Erythroblast (primary cell): ENCODE results near the gene STARD5.

Experiments used
- DNase-seq, 2 experiments: peaks; one replicate each; lab custom pipeline; 2025; lab: John Stamatoyannopoulos, UW
- GATA1 ChIP-seq: IDR thresholded peaks from 2 replicates; pipeline ENCODE4 v1.6.1; 2011; ENCODE audit warnings: low read depth, mild to moderate bottlenecking, control low read depth, low read length, moderate library complexity
- POLR2A ChIP-seq: IDR thresholded peaks from 2 replicates; pipeline ENCODE4 v1.6.1; 2011; ENCODE audit warnings: mild to moderate bottlenecking, low read length

STARD5 gene

DNA sequence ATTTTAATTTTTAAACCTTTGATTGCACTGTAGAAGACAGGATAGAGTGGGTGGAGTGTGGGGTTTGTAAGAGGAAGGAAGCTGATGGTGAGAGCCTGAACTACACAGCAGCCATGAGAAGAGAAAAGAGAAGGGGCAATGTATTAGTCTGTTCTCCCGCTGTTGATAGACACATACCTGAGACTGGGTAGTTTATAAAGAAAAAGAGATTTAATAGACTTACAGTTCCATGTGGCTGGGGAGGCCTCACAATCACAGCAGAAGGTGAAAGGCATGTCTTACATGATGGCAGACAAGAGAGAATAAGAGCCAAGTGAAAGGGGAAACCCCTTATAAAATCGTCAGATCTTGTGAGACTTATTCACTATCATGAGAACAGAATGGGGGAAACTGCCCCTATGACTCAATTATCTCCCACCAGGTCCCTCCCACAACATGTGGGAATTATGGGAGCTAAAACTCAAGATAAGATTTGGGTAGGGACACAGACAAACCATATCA is 37.3 kb downstream of the STARD5 start:
- TF ChIP-seq POLR2A = no peak
- no peak for TF ChIP-seq GATA1
- no peak for DNase-seq

DNA sequence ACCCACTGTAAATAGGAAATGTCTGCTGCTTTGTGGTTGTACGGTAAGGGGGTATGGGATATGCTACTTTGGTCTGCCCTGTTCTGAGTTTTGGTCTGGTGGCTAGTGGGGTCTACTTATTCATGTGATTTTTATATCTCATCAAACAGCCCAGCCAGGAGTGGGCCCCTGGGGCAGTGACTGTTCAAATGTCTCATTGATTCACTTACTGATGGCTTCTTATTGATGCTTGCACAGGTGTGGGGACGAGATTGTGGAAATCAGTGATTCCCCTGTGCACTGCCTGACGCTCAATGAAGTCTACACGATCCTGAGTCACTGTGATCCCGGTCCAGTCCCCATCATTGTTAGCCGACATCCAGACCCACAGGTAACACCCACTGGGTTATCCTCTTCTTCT is 38.5 kb downstream of the STARD5 start:
- DNase-seq = no peak
- TF ChIP-seq GATA1 = no peak
- no peak for TF ChIP-seq POLR2A

DNA sequence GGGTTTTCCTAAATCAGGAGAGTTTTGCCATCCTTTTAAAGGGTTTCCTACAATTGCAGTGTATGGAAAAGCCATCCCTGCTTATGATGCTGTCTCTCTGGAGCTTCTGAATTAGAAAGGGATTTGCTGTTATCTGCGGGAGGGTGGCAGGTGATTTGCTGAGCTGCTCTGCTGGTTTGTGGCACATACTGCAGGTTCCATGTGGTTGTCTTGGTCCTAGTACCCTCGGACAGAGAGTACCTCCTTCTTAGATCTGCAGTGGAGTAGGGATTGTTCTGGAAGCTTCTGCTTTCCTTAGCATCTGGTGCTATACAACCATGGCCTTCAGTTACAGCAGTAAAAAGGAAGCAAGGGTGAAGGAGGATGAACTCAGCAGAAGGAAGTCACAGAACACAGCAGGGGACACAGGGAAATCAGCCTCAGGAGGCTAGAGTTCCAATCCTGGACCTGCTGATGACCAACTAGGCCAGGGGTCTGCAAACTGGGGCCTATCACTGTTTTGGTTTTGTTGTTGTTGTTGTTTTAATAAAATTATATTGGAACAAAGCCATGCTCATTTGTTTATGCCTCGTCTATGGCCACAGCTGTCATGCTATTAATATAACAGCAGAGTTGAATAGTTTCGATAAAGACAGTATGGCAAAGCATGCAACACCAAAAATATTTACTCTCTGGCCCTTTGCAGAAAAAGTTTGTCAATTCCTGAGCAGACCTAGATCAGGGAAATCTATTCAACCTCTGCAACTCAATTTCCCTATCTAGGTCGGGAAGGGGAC is 39.5 kb downstream of the STARD5 start:
- no peak for TF ChIP-seq GATA1
- TF ChIP-seq POLR2A = no peak
- DNase-seq = no peak

DNA sequence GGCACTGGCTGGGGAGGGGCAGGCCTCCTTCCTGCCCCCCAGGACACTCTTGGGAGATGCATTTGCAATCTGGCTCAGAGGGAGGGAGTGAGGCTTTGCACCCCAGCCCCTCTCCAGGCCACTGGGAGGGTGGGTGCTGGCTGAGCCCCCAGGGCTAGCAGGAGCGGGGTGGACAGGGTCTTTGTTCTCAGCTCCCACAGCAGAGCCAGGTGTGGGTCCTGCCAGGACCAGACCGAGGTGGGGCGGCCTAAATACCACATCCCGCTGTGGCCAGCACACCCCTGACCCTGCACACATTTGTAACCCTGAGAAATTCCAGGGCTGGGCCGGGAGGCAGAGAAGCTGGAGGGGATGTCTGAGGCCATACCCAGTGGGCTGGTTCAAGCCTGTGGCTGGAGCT is 41.0 kb downstream of the STARD5 start:
- DNase-seq = no peak
- TF ChIP-seq GATA1 (no peak), POLR2A (no peak)

DNA sequence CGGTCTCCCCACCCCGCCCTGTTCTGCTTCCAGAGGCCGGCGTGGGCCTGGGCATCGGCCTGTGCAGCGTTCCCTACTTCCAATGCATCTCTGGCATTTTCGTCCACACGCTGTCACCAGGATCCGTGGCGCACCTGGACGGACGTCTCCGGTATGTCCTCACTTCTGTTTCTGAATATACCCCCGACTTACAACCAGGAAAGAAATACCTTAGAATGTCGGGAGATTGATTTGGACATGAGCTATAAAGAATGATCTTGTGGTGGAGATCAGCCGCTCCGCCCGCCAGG is 41.4 kb downstream of the STARD5 start:
- TF ChIP-seq POLR2A (no peak), GATA1 (no peak)
- DNase-seq = no peak

DNA sequence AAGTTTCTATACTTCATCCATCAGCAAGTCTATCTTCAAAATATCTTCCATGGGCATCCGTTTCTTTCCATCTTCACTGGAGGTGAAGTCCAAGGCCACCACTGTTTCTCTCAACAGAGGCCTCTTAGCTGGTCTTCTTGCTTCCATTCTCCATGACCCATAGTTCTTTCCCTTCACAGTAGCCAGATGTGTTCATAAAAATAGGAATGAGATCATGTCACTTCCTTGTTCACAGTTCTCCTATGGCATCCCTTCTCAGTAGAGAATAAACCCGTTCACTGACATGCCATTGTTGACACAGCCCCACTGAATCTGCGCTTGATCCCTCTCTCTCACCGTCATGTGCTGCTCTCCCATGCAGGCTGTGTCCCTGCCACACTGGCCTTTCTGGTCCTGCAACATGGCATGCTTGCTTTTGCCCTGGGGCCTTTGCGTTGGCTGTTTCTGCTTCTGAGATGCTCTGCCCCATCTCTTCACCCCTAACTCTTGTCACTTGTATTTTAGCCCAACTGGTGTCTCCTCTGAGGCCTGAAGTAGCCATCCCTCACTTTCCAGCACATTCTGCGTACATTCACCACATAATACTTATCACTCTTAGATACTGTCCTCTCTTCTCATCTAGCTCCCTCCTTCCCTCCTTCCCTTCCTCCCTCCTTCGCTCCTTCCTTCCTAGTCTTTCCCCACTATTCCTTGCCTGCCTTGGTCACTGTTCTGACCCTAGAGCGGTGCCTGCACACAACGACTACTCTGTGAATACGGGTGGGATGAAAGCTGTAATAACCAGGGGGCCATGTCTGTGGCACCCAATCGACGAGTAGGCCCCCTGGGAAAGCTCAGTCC is 42.0 kb downstream of the STARD5 start:
- no peak for DNase-seq
- TF ChIP-seq POLR2A (no peak), GATA1 (no peak)

DNA sequence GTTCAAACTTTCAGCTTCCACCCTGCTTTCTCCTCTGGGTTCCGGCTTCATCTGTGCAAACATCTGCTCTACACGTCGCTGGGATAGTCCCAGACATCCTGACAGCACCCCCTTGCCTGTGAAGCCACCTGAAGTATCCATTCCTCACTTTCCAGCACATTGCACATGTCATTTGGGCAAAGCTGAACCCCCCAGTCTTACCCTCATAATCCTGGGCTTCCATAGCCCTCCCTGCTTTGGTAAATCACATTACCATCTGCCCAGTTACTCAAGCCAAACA is 42.5 kb downstream of the STARD5 start:
- no peak for TF ChIP-seq GATA1
- TF ChIP-seq POLR2A = no peak
- no peak for DNase-seq

DNA sequence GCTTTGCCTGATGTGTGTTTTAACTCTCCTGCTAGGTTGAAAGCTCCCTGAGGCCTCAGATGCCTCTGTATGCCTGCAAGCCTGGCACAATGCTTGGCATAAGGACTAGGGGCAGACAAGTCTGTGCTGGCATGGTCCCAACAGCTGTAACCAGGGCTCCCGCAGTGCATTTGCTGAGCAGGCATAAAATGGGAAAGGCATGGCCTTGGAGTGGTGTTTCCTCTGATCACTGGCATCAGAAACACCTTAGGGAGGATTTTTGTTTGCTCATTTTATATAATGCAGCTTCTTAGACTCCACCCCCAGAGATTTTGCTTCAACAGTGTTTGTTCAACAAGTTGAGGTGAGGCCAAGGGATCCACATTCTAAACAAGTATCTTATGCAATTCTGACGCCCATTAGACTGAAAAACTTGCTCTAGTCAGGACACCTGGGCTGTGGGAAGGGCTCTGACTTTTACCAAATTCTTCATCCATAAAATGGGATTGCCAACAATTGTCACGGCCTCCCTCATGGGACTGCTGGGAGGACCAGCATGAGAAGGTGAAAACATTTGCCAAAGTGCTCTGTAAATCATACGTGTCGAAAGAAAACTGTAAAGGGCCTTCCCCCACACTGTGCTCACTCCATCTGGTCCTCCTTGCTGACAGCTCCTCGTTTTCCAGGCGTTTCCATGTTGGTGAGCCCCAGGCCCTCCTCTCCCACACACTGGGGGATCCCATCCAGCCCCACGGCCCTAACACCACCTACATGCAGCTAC is 43.1 kb downstream of the STARD5 start:
- no peak for DNase-seq
- TF ChIP-seq GATA1 = no peak
- no peak for TF ChIP-seq POLR2A

DNA sequence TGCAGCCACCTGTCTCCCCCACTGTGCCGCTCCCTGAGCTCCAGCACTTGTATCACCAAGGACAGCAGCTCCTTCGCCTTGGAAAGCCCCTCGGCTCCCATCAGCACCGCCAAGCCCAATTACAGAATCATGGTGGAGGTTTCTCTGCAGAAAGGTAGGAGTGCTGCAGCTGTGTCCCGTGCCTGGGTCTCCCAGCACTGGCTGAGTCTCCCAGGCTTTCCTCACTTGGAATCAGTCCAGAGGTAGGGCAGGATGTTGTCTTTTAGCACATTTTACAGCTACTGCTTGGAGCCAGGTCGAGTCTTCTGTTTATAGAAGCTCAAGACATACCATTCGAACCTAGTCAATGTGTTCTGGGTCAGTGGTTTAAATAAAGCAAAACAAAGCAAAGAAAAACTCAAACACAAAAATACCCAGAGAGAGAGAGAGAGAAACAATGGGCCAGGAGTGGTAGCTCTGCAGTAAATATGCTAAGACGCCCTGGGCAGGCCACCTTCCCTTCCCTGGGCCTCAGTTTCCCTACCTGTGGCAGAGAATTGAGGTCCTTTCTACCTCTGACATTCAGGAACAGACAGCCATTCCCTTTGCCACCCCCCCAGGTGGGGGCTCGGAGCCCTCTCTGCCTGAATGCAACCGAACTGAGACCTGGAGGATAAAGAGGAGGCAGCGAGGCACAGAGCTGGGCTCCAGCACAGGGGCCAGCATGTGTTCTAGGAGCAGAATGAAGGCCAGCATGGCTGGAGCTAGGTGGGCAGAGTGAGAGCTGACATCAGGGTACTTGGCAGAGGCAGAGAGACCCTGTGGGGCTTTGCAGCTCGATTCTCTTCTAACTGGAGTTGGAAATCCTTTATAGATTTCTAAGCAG is 44.1 kb downstream of the STARD5 start:
- no peak for DNase-seq
- TF ChIP-seq POLR2A (no peak), GATA1 (no peak)

DNA sequence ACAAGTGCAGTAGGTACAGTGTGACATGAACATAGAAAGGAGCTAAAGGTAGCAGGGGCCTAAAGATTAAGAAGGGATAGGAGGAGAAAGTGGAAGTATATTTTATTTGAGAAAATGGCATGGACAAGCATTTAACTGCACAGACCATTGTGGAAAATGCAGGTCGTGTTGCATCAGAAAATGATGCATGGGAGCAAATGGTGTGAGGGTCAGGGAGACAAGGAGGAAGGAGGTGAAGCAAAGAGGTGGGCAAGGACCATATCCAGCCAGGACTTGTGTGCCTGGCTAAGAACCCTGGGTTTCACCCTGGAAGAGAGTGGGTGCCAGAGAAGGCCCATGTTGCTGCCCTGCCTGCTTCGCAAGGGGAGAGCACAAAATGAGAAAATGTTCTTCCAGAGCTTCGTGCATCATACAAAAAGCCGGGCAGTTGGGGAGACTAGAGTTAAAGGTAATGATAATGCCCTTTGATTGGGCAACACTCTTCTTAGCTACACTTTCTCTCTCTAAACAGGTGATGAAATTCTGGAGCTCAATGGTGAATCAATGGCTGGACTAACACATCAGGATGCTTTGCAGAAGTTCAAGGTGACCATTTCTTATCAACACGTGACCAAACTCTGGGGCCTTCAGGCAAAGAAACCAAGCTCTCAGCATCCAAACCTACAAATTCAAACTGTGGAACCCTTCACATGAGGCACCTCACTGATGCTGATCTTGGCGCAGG is 45.5 kb downstream of the STARD5 start:
- no peak for TF ChIP-seq GATA1
- TF ChIP-seq POLR2A = no peak

DNA sequence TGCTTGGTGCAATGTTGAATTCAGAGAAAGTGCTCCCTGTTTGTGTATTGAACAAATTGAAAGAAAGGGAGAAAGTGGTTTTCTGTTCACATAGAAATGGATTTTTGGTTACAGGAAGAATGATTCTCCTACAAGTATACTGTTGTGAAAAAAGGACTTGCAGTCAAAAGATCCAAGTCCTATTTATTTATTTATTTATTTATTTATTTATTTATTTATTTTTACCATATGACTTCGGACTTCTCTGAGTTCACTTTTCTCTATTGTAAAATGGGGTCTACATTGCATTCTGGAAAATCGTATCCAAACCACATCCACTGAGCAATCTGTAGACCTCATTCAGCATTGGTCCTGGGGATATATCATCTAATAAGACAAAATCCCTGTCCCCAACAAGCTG is 46.1 kb downstream of the STARD5 start:
- TF ChIP-seq POLR2A (no peak), GATA1 (no peak)
- DNase-seq = no peak

More for the DNA sequence above, 45.5 kb downstream of the STARD5 start:
- DNase-seq = no peak

DNA sequence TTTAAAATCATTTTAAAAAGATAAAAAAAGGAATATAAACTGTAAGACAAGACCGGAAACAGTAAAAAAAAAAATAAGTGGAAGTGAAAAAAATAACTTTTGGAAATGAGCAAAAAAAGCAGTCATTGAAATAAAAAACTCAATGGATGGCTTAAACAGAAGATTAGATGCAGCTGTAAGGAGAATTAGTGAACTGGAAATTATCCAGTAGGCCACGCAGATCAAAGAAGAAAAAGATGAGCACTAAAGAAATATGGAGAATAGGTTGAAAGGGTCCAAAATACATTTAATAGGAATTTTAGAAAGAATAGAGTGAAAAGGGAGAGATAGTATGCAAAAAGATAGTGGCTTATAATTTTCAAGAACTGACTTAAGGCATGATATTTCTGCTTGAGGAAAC is 47.0 kb downstream of the STARD5 start:
- no peak for DNase-seq
- no peak for TF ChIP-seq GATA1
- no peak for TF ChIP-seq POLR2A
